ENCODE measurements around the gene PRKCZ. TPM values are rescaled to one million over a fixed set of nuclear protein-coding genes. Genes with fewer than 3 reads are reported as not detected.
"Not testable (repeated sequence)": the region's sequence is repeated elsewhere in the genome, so short reads cannot be mapped to it uniquely, and the experiment has no call there.

PRKCZ gene
- total RNA-seq, 2 donors from 2014 or later, result 50.4 to 72.2 TPM

- Histone ChIP-seq H3K4me3 (no peak overlapping the region), H3K27me3 (no peaks in the 10 kb centered on the region), H3K9me3 (no peaks in the 10 kb centered on the region), H3K36me3 (no peaks in the 10 kb centered on the region), H3K4me1 (no peaks in the 10 kb centered on the region), H3K9ac (ENCODE audit: low read depth in 2 of 2, low read length in 2 of 2) (no peak overlapping the region), H3K27ac (no peak overlapping the region)
- intact Hi-C loops (cut with DNase I), result no loop called here
- no peak for TF ChIP-seq CTCF (IDR thresholded peaks at IDR 0.05)
- no peak for DNase-seq
These were observed 40.1 kb downstream of the PRKCZ start for GRCh38 chr1:2090216-2090890.

- Histone ChIP-seq H3K9ac (ENCODE audit: low read depth in 2 of 2, low read length in 2 of 2) (peak overlapping the region; percentile 12 to 50), H3K27ac (peak overlapping the region; percentile 47), H3K27me3 (no peaks in the 10 kb centered on the region), H3K36me3 (no peaks in the 10 kb centered on the region), H3K4me3 (no peak overlapping the region), H3K9me3 (no peaks in the 10 kb centered on the region), H3K4me1 (no peaks in the 10 kb centered on the region)
- peak; percentile 85 for DNase-seq
- TF ChIP-seq CTCF (IDR thresholded peaks at IDR 0.05), result peak; percentile 50
- intact Hi-C loops (cut with DNase I), result no loop called here
These were observed 41.7 kb downstream of the PRKCZ start for GRCh38 chr1:2091611-2092604.

- Histone ChIP-seq H3K36me3 (no peaks in the 10 kb centered on the region), H3K4me3 (no peak overlapping the region), H3K27ac (no peak overlapping the region), H3K9me3 (no peaks in the 10 kb centered on the region), H3K4me1 (no peaks in the 10 kb centered on the region), H3K27me3 (no peaks in the 10 kb centered on the region), H3K9ac (ENCODE audit: low read depth in 2 of 2, low read length in 2 of 2) (no peak overlapping the region)
- intact Hi-C loops (cut with DNase I), result no loop called here
- DNase-seq, result no peak
- TF ChIP-seq CTCF (IDR thresholded peaks at IDR 0.05), result no peak
These were observed 42.8 kb downstream of the PRKCZ start for GRCh38 chr1:2093055-2093454.

- no peaks in the 10 kb centered on the region for H3K4me1 ChIP-seq
- no peak for TF ChIP-seq CTCF (IDR thresholded peaks at IDR 0.05)
- H3K9ac ChIP-seq (ENCODE audit: low read depth in 2 of 2, low read length in 2 of 2), result no peak overlapping the region
- intact Hi-C loops (cut with DNase I), result no loop called here
- no peaks in the 10 kb centered on the region for H3K27me3 ChIP-seq
- no peak overlapping the region for H3K27ac ChIP-seq
- H3K4me3 ChIP-seq, result no peak overlapping the region
- H3K36me3 ChIP-seq, result no peaks in the 10 kb centered on the region
- no peak for DNase-seq
- no peaks in the 10 kb centered on the region for H3K9me3 ChIP-seq
These were observed 43.4 kb downstream of the PRKCZ start for GRCh38 chr1:2093636-2094035.

DNA sequence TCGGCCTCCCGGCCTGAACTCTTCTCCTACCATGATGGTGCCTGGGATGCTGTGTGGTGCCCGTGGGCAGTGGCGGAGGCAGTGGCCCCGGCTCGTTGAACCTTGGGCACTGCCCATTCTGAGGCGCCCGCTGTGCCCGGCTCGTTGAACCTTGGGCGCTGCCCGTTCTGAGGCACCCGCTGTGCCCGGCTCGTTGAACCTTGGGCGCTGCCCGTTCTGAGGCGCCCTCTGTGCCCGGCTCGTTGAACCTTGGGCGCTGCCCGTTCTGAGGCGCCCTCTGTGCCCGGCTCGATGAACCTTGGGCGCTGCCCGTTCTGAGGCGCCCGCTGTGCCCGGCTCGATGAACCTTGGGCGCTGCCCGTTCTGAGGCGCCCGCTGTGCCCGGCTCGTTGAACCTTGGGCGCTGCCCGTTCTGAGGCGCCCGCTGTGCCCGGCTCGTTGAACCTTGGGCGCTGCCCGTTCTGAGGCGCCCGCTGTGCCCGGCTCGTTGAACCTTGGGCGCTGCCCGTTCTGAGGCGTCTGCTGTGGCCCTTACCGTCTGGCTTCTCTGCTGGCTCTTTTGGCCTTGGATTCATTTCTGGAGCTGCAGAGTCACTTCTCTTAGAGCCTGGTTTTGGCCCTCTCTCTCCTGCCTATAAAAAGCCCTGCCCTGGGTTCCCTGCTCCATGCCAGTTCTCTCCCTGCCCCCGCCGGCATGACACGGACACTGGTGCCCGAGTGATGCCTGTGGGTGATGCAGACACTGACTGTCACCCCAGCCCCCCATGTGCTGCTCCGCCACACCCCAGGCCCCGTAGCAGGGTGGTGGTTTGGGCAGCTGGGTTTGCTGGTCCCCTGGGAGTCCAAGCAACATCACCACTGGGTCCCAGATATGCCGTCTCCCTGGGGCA, 44.3 kb downstream of the PRKCZ start:
- H3K4me1 ChIP-seq; DNase-seq; H3K36me3 ChIP-seq; H3K9ac ChIP-seq (ENCODE audit: low read depth in 2 of 2, low read length in 2 of 2); H3K27ac ChIP-seq; H3K9me3 ChIP-seq; intact Hi-C loops (cut with DNase I); H3K4me3 ChIP-seq; H3K27me3 ChIP-seq: not testable (repeated sequence)

Data from colonic mucosa (tissue), 4 donors.